CD4-positive, alpha-beta T cell treated with Interleukin-1 beta for 1 hour (primary cell): ENCODE data around the gene USP34.
"Not testable (repeated sequence)": the region's sequence is repeated elsewhere in the genome, so short reads cannot be mapped to it uniquely, and the experiment has no call there.

ENCODE experiments used
- DNase-seq, 2 donors: peaks; one replicate each; pipeline ENCODE4 v3.0.0-alpha.2; 2020 to 2022

The USP34 gene, protein sequence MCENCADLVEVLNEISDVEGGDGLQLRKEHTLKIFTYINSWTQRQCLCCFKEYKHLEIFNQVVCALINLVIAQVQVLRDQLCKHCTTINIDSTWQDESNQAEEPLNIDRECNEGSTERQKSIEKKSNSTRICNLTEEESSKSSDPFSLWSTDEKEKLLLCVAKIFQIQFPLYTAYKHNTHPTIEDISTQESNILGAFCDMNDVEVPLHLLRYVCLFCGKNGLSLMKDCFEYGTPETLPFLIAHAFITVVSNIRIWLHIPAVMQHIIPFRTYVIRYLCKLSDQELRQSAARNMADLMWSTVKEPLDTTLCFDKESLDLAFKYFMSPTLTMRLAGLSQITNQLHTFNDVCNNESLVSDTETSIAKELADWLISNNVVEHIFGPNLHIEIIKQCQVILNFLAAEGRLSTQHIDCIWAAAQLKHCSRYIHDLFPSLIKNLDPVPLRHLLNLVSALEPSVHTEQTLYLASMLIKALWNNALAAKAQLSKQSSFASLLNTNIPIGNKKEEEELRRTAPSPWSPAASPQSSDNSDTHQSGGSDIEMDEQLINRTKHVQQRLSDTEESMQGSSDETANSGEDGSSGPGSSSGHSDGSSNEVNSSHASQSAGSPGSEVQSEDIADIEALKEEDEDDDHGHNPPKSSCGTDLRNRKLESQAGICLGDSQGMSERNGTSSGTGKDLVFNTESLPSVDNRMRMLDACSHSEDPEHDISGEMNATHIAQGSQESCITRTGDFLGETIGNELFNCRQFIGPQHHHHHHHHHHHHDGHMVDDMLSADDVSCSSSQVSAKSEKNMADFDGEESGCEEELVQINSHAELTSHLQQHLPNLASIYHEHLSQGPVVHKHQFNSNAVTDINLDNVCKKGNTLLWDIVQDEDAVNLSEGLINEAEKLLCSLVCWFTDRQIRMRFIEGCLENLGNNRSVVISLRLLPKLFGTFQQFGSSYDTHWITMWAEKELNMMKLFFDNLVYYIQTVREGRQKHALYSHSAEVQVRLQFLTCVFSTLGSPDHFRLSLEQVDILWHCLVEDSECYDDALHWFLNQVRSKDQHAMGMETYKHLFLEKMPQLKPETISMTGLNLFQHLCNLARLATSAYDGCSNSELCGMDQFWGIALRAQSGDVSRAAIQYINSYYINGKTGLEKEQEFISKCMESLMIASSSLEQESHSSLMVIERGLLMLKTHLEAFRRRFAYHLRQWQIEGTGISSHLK (N-terminal part only)

DNA sequence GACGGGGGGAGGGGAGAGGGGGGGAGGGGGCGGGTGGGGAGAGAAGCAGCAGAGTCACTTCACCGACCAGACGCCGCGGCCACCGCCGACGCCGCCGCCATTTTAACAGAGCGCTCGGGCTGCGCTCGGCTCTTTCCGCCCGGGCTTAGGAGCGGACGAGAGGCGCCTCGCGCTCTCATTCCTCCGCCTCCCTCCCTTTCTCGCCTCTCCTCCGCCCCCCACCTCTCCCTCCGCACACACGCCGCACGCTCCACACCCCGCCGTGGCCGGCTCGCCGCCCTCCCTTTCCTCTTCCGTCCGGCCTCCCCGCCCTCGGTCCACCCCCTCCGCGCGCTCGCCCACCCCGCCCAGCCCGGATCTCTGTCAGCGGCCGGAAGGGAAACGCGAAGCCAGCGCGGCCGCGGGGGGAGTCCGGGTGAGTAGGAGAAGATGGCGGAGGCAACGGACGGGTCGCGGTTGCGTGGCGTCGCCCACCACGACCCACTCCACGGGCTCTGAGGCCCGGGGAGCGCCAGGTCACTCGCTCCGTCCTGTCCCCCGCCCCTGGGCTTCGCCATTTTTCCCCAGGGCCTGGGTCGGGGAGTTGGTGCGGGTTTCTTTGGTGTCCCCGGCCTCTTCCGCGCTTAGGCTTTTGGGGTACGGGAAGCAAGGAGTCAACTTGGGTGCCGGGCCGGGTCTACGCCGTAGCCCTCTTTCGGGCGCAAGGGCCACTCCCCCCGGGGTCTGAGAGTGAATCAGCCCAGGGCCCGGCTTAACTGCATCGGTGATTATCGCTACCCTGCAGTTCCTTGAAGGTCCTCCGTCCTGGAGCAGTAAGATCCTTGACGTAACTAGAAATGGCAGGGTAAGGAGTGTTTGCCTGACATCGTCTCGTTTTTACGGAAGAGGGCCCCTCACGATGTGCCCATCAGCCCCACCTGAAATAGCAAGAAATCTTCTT is at the start of gene USP34:
USP34 (minus strand) TSS at position 123 of the 940 bp plus-strand sequence. CDS start 395 bp downstream, outside the sequence.
- DNase-seq = peak; percentile 95 to 97

GRCh38 chr2:61520261-61520660 is 49.4 kb upstream of the USP34 start:
- DNase-seq = no peak

GRCh38 chr2:61512768-61513398 is 42.0 kb upstream of the USP34 start:
- no peak for DNase-seq

DNA sequence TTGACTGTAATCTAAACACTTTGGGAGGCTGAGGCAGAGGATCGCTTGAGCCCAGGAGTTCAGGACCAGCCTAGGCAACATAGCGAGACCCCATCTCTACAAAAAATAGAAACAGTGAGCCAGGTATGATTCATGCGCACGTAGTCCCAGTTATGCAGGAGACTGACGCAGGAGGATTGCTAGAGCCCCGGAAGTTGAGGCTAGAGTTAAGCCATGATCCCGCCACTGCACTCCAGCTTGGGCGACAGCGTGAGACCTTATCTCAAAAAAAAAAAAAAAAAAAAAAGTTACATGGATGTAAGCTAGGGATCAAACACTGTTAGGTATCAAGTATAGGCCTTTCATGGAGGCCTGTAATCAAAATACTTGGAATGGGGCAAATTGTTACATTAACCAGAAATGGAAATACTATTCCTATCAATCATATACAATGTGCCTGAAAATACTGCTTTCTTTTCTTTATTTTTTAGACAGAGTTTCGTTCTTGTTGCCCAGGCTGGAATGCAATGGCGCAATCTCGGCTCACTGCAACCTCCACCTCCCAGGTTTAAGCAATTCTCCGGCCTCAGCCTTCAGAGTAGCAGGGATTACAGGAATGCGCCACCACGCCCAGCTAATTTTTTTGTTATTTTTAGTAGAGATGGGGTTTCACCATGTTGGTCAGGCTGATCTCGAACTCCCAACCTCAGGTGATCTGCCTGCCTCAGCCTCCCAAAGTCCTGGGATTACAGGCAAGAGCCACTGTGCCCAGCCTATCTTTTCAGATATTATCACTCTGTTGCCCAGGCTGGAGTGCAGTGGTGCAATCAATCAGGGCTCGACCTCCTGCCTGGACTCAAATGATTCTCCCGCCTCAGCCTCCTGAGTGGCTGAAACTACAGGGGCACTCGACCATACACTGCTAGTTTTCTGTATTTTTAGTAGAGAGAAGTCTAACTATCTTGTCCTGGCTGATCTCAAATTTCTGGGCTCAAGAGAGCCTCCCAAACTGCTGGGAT is 40.1 kb upstream of the USP34 start:
- no peak for DNase-seq

GRCh38 chr2:61504949-61505348 is 34.1 kb upstream of the USP34 start:
- DNase-seq = no peak

DNA sequence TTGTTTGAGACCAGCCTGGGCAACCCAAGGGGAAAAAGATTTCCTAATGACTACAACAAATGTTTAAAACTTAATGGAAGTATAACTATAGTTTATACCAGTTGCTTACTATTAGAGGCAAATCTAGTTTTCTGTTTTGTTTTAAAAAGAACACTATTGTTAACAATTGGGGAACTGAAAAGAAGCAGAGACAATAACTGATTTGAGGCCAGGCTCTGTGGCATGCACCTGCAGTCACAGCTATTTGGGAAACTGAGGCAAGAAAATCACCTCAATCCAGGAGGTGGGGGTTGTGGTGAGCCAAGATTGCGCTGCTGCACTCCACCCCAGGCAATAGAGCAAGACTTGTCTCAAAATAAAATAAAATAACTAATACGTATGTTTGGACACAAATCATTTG is 28.2 kb upstream of the USP34 start:
- DNase-seq = no peak

- peak in 1 of 2 donors; percentile 25 for DNase-seq
Observed at GRCh38 chr2:61493523-61493942, 22.6 kb upstream of the USP34 start.

GRCh38 chr2:61492476-61492875 is 21.6 kb upstream of the USP34 start:
- no peak for DNase-seq

DNA sequence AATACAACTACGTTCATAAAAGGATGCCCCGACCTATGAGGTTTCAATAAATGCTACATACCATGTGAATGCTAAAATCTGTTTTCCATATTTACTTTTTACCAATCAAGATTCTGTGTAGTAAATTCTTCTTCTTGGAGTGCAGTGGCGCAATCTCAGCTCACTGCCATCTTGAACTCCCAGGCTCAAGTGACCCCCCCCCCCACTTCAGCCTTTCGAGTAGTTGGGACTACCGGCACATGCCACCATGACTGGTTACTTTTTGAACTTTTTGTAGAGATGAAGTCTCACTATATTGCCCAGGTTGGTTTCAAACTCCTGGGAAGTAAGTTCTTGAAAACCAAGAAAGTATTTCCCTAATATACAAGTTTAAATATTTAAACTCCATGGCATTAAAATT is 14.4 kb upstream of the USP34 start:
- DNase-seq = no peak

- no peak for DNase-seq
Observed at GRCh38 chr2:61478086-61478485, 7.2 kb upstream of the USP34 start.

DNA sequence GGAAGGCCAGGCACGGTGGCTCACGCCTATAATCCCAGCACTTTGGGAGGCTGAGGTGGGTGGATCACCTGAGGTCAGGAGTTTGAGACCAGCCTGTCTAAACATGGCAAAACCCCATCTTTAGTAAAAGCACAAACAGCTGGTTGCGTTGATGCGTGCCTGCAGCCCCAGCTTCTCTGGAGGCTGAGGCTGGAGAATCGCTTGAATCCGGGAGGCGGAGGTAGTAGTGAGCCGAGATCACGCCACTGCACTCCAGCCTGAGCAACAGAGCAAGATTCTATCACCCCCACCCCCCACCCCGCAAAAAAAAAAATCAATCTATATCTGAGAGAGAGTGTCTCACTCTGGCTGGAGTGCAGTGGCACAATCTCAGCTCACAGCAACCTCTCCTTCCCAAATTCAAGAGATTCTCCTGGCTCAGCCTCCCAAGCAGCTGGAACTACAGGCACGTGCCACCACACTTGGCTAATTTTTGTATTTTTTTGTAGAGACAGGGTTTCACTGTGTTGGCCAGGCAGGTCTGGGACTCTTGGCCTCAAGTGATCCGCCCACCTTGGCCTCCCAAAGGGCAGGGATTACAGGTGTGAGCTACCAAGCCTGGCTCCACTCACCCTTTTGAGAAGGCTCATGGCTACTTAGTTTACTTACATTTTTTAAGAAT is 6.2 kb upstream of the USP34 start:
- DNase-seq = not testable (repeated sequence)

DNA sequence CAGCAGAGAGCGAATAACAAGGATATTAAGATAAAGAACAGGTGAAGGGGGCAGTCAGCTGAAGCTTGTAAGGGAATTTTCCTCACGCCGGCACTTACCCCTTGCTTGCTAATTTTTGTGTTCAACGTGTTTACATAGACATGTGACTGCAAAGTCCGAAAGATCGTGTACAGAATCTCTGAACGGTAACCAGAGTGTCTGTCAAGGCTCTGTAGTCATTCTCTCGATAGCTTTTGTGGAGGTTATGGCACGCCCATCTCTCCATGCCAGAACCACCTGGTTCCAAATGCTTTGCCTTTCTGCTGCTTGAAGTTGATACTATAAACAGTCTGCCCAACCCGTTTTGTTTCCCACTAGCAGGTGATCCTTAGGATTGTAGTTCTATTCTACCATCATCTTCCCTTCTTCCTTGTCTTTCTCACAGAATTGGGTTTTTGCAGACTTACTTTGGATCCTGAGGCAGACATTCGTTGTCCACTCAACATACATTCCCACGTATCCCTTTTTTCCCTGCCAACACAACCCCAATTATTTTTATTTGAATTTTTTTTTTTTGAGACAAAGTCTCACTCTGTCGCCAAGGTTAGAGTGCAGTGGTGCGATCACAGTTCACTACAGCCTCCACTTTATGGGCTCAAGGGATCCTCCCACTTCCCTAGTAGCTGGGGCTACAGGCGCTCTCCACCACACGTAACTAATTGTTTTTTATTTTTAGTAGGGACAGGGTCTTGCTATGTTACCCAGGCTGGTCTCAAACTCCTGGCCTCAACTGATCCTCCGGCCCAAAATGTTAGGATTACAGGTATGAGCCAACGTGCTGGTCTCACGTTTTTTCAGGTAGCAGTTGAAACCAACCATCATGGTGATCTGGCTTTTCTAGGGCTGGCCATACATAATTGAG is 1.3 kb upstream of the USP34 start:
- peak in 1 of 2 donors; percentile 48 for DNase-seq

DNA sequence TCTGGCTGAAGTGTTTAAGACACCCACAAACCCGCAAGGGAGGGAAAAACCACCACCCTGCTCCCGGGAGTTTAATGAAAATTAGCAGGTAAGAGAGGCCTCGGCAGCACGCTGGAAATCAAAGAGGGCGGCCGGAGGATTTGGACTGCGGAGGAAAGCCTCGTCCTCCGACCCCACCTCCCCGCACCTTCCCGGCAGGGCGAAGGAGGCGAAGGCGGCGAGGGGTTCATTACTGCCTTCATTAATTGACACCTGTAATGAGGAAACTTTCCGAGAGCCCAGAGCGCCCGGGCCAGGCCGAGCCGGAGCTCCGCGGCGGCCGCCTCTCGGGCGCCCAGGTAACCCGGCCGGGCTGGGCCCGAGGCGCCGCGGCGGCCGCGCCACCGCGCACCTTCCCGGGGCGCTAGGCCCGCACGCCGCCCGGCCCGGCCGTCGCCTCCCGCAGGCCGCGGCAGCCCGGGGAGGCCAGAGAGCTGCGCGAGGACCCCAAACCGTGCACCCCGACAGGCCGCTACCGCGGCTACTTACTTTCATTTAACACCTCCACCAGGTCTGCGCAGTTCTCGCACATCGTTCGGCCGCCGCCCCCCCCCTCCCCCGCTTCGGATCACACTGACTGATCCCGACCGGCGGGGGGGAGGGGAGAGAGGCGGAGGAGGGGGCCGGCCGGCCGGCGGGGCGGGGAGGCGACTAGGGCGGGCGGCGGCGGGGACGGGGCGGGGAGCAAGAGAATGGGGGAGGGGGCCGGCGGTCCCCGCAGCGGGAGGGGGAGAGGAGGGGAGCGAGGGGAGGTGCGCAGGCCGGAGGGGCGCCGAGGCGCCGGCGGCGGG is 550 bp downstream of the USP34 start:
- DNase-seq = peak; percentile 85 to 86

- no peak for DNase-seq
Observed at GRCh38 chr2:61469424-61470121, 1.3 kb downstream of the USP34 start.

- not testable (repeated sequence) for DNase-seq
Observed at GRCh38 chr2:61468231-61468630, 2.7 kb downstream of the USP34 start.

- no peak for DNase-seq
Observed at GRCh38 chr2:61465045-61465444, 5.8 kb downstream of the USP34 start.
